Left ventricle myocardium inferior (tissue), 1 donor: ENCODE measurements around the gene GAS5. TPM values are rescaled to one million over a fixed set of nuclear protein-coding genes. Genes with fewer than 3 reads are reported as not detected.

Source experiments
- DNase-seq: peaks from one replicate; pipeline ENCODE4 v3.0.0-alpha.2; 2020
- H3K27ac ChIP-seq: fragments of 200-600 bp; replicated peaks from 2 replicates; pipeline ENCODE4 v1.8.0; 2021
- H3K27me3 ChIP-seq: fragments of 200-600 bp; 2 replicates; pipeline ENCODE4 v1.8.0; 2021; ENCODE audit warnings: low read depth
- H3K36me3 ChIP-seq: fragments of 200-600 bp; 2 replicates; pipeline ENCODE4 v1.8.0; 2021
- H3K4me1 ChIP-seq: fragments of 200-600 bp; 2 replicates; pipeline ENCODE4 v1.8.0; 2021
- H3K4me3 ChIP-seq: fragments of 200-600 bp; 2 replicates; pipeline ENCODE4 v1.8.0; 2021; ENCODE audit warnings: mild to moderate bottlenecking, moderate library complexity
- H3K9me3 ChIP-seq: fragments of 200-600 bp; replicated peaks from 2 replicates; pipeline ENCODE4 v1.8.0; 2021
- CTCF ChIP-seq: fragments of 200-600 bp; IDR thresholded peaks from 2 replicates; pipeline ENCODE4 v1.8.0; 2021; ENCODE audit warnings: antibody characterized with exemption, mild to moderate bottlenecking, borderline replicate concordance
- intact Hi-C: fragments of 100-400 bp; cut with micrococcal nuclease; formaldehyde crosslinking; loops from one replicate; pipeline ENCODE4 v1.11.0; 2022
- total RNA-seq: library from RNA; stranded (reverse); fragmentation: NEBNext Ultra II Directional; extraction: Animal tissue kit (Norgen Biotek cat#: 25700); gene quantifications from one replicate; pipeline ENCODE4 v1.2.1, GENCODE V29; 2021
- donor health status: DM: no; HTN: yes; CAD: no; lungs with severe emphysema.

Gene GAS5
- total RNA-seq, 1 donor from 2014 or later = 50.5 TPM

GRCh38 chr1:173893611-173894010, 25.8 kb upstream of the GAS5 start:
- TF ChIP-seq CTCF = no peak
- Histone ChIP-seq H3K4me1 (no peaks in the 10 kb centered on the region), H3K27ac (no peak overlapping the region), H3K4me3 (no peak overlapping the region), H3K27me3 (no peaks in the 10 kb centered on the region), H3K9me3 (no peaks in the 10 kb centered on the region), H3K36me3 (peaks cover 6% of the 10 kb centered on the region)
- no peak for DNase-seq
- intact Hi-C loops = no loop called here

- no peak overlapping the region for H3K27ac ChIP-seq
- no peaks in the 10 kb centered on the region for H3K9me3 ChIP-seq
- no peak for DNase-seq
- H3K4me3 ChIP-seq = no peak overlapping the region
- H3K4me1 ChIP-seq = no peaks in the 10 kb centered on the region
- TF ChIP-seq CTCF = no peak
- intact Hi-C loops = no loop called here
- peaks cover 34% of the 10 kb centered on the region for H3K36me3 ChIP-seq
- H3K27me3 ChIP-seq = no peaks in the 10 kb centered on the region
Measured at GRCh38 chr1:173889885-173890284, 22.1 kb upstream of the GAS5 start.

DNA sequence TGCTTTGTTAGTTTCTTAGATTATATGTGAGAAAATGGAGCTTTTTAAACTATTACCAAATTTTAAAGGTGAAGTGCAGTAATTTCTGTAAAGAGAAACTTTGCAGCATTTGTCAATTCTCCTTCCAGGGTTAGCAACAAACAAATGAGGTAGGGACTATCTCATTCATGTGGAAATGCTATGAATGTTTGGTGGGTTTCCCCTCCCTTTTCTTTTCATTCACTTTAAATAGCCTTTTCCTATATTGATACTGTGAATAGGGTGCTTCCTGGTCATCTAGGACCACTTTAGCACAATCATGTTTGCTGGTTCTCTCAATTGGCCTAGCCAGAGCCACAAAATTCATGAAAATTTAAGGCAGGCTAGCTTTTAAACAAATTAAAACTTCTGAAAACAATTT, 21.0 kb upstream of the GAS5 start:
- intact Hi-C loops = no loop called here
- Histone ChIP-seq H3K36me3 (peaks cover 33% of the 10 kb centered on the region), H3K27ac (no peak overlapping the region), H3K4me1 (no peaks in the 10 kb centered on the region), H3K27me3 (no peaks in the 10 kb centered on the region), H3K4me3 (no peak overlapping the region), H3K9me3 (no peaks in the 10 kb centered on the region)
- no peak for TF ChIP-seq CTCF
- DNase-seq = no peak

GRCh38 chr1:173887627-173888026, 19.8 kb upstream of the GAS5 start:
- intact Hi-C loops = no loop called here
- no peaks in the 10 kb centered on the region for H3K4me1 ChIP-seq
- TF ChIP-seq CTCF = no peak
- H3K36me3 ChIP-seq = peaks cover 33% of the 10 kb centered on the region
- DNase-seq = no peak
- no peak overlapping the region for H3K27ac ChIP-seq
- H3K9me3 ChIP-seq = no peaks in the 10 kb centered on the region
- no peak overlapping the region for H3K4me3 ChIP-seq
- no peaks in the 10 kb centered on the region for H3K27me3 ChIP-seq

- intact Hi-C loops = no loop called here
- H3K36me3 ChIP-seq = peaks cover 33% of the 10 kb centered on the region
- no peak for DNase-seq
- TF ChIP-seq CTCF = no peak
- H3K27ac ChIP-seq = no peak overlapping the region
- H3K27me3 ChIP-seq = no peaks in the 10 kb centered on the region
- no peaks in the 10 kb centered on the region for H3K9me3 ChIP-seq
- H3K4me3 ChIP-seq = no peak overlapping the region
- H3K4me1 ChIP-seq = no peaks in the 10 kb centered on the region
Measured at GRCh38 chr1:173886746-173887611, 19.2 kb upstream of the GAS5 start.
